ENCODE results near the gene C12orf76.
A peak's percentile ranks its signal among the peaks of the same experiment; 100 is the strongest.
"Not testable (repeated sequence)": the region's sequence is repeated elsewhere in the genome, so short reads cannot be mapped to it uniquely, and the experiment has no call there.

The C12orf76 gene

DNA sequence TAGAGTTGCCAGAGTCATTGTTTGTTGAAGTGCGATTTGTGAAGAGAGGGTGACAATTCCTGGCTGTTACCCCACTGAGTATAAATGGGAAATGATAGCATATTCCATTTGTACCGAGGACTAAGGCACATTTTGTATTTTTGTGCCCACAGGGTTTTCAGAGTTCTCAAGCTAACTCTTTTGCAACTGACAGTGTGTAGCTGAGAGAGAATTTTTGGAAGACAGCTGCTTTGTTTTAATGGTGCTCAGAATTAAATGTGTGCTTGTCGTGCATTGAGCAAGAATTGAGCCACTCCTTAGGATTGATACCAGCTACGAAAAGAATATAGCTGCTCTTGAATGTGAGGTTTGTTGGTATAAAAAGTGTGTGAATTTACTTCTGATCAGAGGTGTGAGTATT is 27.4 kb downstream of the C12orf76 start:
- DNase-seq, result no peak

- DNase-seq, result peak; percentile 54
Measured at GRCh38 chr12:110015132-110015531, 33.2 kb downstream of the C12orf76 start.

DNA sequence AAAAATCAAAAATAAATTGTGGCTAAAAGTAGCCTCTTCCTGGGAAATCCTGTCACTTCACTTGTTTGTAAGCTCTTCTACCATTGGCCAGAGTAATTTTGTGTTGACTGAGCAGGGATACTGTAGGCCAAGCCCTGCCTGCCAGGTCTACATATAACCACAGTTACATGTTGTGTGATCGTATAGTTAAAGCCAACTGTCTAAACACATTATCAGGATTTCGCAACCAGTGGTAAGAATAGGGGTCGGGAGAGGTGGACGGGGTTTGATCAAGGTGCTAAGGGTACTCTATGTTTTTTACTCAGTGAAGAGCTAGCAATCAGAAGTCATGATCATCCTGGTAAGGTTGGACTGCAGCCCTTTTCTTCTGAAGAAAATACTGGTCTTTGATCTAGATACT is 35.7 kb downstream of the C12orf76 start:
- DNase-seq, result no peak

- DNase-seq, result peak; percentile 43
Measured at GRCh38 chr12:110012137-110012536, 36.2 kb downstream of the C12orf76 start.

DNA sequence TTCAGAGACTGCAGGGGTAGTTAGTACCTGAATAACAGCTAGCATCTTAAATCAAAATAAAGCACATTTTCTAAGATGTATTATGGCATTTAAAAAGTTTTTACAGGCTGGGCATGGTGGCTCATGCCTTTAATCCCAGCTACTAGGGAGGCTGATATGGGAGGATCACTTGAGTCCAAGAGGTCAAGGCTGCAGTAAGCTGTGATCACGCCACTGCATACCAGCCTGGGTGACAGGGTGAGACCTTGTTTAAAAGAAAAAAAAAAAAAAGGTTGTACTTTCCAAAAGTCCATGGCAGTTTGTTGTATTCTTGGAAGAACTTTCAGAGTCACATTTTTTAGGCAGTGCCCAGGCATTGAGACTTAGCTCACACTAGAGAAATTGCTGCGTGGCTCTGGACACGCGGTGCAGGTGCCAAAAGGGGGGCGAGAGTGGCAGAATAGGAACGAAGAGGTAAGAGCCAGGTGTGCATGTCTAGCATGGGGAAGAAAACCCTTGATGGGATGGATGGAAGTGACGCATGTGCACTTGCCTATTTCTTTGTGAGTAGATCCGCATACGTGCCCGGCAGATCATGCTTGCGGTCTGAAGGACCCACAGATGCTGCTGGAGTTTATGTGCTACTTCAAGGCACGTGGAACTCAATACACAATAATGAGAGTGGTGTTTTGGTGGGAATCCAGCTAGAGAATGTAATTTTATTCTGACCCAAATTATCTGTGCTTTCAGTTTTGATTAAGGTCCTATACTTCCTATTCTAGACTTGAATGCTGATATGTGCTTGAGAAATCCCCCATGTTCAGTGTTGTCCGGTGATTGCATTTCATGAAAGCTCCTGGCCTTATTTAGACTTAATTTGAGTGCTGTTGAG is 37.2 kb downstream of the C12orf76 start:
- peak; percentile 44 for DNase-seq

DNA sequence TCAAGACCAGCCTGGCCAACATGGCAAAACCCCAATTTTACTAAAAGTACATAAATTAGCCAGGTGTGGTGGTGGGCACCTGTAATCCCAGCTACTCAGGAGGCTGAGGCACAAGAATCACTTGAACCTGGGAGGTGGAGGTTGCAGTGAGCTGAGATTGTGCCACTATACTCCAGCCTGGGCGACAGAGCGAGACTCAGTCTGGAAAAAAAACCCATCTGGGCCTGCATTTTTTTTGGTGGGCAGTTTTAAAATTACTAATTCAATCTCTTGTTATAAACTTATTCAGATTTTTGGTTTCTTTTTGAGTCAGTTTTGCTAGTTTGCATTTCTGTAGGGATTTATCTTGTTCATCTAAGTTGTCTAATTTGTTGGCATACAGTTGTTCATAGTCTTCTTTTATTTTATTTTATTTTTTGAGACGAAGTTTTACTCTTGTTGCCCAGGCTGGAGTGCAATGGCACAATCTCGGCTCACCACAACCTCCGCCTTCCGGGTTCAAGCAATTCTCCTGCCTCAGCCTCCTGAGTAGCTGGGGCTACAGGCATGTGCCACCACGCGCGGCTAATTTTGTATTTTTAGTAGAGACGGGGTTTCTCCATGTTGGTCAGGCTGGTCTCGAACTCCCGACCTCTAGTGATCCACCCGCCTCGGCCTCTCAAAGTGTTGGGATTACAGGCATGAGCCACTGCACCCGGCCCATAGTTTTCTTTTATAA is 39.5 kb downstream of the C12orf76 start:
- DNase-seq, result not testable (repeated sequence)

GRCh38 chr12:110007881-110008280 is 40.4 kb downstream of the C12orf76 start:
- no peak for DNase-seq

GRCh38 chr12:110006115-110006514 is 42.2 kb downstream of the C12orf76 start:
- no peak for DNase-seq

- DNase-seq, result peak; percentile 42
Measured at GRCh38 chr12:110005319-110005973, 42.9 kb downstream of the C12orf76 start.

GRCh38 chr12:110004598-110004997 is 43.7 kb downstream of the C12orf76 start:
- no peak for DNase-seq

GRCh38 chr12:110002676-110003515 is 45.4 kb downstream of the C12orf76 start:
- DNase-seq, result no peak

DNA sequence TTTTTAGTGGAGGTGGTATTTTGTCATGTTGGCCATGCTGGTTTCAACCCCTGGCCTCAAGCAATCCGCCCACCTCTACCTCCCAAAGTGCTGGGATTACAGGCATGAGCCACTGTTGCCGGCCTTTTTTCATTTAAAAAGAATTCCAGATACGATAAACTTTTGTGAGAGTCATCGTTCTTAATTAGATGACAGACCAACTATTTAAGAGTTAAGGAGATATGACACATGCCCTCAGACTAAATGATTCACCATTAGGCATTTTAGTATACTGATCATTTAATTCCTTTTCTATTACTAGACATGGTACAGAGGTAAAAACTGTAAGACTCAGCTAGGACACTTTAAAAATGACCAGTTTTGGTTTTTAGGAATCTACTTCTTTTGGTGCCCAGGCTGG is 46.7 kb downstream of the C12orf76 start:
- no peak for DNase-seq

DNA sequence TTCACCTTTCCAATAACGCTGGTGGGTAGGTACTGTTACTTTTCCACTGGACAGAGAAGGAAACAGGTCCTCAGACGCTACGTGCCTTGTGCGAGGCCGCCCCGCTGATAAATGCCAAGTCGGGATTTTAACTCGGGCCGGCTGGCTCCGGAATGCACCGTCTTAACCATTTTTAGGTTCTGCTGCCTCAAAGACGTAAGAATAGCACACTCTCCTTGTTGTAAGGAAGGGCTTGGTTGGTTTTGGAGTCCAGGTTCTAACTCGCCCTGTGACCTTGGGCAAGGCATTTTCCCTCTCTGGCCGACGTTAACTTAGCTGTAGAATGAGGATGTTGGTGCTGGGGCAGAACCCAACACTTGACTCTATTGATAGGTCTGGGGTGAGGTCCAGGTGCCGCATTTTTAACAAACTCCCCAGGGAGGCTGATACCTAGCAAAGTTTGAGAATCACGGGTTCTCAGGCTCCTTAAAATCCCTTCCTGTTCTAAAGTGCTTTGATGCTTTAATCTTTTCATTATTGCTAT is 48.3 kb downstream of the C12orf76 start:
- DNase-seq, result no peak

- no peak for DNase-seq
Measured at GRCh38 chr12:109999649-109999971, 48.7 kb downstream of the C12orf76 start.

- peak; percentile 96 for DNase-seq
Measured at GRCh38 chr12:109998904-109999648, 49.2 kb downstream of the C12orf76 start, which contains the start of gene ANKRD13A. ANKRD13A (plus strand) TSS chr12:109999430; CDS start chr12:109999689, 259 bp downstream.

DNA sequence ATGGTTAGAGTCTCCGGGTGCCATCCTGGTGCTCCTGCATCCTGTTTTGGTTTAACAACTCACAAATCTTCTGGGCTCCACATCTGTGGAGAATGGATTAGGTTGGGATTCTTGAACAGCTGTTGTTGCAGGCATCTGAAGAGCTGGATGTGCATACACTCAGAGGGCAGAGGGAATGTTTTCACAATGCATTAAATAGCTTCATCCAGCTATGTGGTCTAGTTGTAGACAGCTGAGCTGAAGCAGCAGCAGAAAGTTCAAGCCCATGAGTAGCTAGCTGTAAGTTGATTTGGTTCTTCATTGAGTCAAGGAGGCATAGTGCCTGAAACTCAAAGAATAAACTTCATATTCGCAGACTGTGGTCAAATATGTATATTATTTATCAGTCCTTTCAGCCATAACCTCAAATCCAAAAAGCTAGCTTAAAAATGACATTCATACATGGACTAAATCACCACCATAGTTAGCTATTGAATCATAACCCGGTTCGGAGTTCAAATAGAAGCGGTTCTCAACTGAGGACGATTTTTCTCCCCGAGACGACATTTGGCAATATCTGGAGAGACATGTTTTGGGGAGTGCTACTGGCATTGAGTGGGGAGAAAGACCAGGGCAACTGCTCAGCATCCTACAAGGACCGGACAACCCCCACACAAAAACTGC is 50.0 kb downstream of the C12orf76 start:
- no peak for DNase-seq

GRCh38 chr12:109997393-109997792 is 50.9 kb downstream of the C12orf76 start:
- no peak for DNase-seq

DNA sequence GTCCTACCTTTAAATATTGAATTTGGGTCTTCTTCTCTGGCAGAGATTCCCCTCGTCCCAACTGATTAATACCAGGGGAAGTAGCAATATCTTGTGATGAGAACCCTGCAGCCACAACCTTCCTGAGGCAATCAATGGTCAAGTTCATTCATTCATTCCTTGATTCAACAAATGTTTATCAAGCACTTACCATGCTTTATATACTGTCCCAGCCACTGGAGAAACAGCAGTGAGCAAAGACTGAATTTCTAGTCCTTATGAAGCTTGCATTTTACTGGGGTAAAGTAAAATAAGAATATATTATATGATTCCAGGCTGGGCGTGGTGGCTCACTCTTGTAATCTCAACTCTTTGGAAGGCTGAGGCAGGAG is 51.9 kb downstream of the C12orf76 start:
- no peak for DNase-seq

DNA sequence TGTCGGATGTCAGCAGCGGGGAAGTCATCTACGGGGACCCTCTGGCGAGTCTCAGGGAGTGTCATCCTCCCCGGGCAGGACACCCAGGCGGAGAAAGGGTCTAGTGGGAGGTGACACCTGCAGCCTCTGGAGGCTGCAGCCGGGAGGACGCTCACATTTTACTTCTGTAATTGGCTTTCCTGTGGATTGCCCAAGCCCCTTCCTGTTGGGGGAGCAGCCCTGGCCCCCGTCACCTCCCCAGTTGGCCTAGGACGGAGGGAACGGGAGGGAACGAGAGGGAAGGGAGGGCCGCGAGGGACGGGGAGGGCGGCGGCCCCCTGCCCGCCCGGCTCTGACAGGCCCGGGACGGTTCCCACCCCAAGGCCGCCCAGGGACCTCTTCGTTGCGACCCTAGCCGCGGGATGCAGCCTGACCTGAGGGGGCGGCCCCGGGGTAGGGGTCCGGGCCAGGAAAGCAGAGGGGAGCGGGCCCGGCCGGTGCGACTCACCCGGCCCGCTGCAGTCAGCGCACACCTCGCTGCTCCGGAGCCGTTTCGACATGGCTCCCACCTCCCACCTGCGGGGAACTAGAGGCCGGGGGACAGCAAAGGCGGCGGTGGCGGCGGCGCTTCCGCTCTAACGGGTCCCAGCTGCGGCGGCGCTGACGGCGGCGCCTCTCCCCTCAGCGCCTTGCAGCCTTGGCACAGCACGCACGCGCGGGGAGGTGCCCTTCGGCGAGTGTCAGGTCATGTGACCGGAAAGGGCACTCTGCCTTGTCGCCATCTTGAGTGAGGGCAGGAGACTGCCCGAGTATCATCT is 52.4 kb downstream of the C12orf76 start, which contains the start of gene GIT2:
Gene GIT2 (minus strand): TSS at position 683 of the 797 bp plus-strand sequence. CDS start 144 bp downstream, at position 539.
- DNase-seq, result peak; percentile 96

GRCh38 chr12:109995361-109995685 is 53.0 kb downstream of the C12orf76 start:
- DNase-seq, result no peak
